Measurements from ENCODE around the gene MCRIP1. TPM values are rescaled to one million over a fixed set of nuclear protein-coding genes. Genes with fewer than 3 reads are reported as not detected.
A peak's percentile ranks its signal among the peaks of the same experiment; 100 is the strongest.

MCRIP1 gene
- total and polyA plus RNA-seq, 9 of the 15 experiments (the other 6 are each of a cell fraction or from before 2014, with no cell fraction given), result 0.39 to 35.8 (median 9.7) TPM

- POLR2A ChIA-PET, result interaction anchor here (1.0 to 8.0 kb wide), 6 partner anchors 8 to 20 kb away, joined by 3 to 85 read pairs (median 21); partner anchors contain the start of genes MCRIP1 and P4HB
- DNase-seq (ENCODE audit: extremely low read depth in 1 of 4, low spot score in 3 of 4), result no peak
- H4K20me1 ChIP-seq (replicated peaks; ENCODE audit: control insufficient read depth, insufficient read depth, low read length), result peaks cover 13% of the 10 kb centered on the region
- H3K27me3 ChIP-seq (ENCODE audit: control insufficient read depth in 2 of 2, insufficient read depth in 2 of 2, low read length in 2 of 2), result no peaks in the 10 kb centered on the region
- ATAC-seq, result no peak
- no peak overlapping the region for H3K4me2 ChIP-seq (ENCODE audit: insufficient read depth, low read length)
- H3K9ac ChIP-seq (ENCODE audit: insufficient read depth in 1 of 2, low read depth in 2 of 2, low read length in 2 of 2), result peak overlapping the region in 1 of 2 experiments; percentile 74; a peak in 2 of 4 replicates
- in situ Hi-C loops (cut with MboI), result no loop called here
- no peak overlapping the region for H3K4me3 ChIP-seq
- CTCF ChIA-PET (ENCODE audit: low intra/inter-chr PET ratio), result no interaction called here
- no peak overlapping the region for H3K27ac ChIP-seq (ENCODE audit: extremely low read depth, low read depth, low read length)
- H3K79me2 ChIP-seq (ENCODE audit: control insufficient read depth, insufficient read depth, low read length), result no peaks in the 10 kb centered on the region
- peaks cover 4 to 50% of the 10 kb centered on the region in 2 experiments; a peak in 4 of 5 replicates for H3K4me1 ChIP-seq (replicated peaks in 1 of 2; ENCODE audit: control insufficient read depth in 2 of 2, insufficient read depth in 2 of 2, low read length in 2 of 2)
- peaks cover 35% of the 10 kb centered on the region; the same call in 2 of the 3 replicates for H3K36me3 ChIP-seq (ENCODE audit: control insufficient read depth, insufficient read depth, low read length)
- 80% methylated on average over 40 of the region's 40 CpGs for WGBS (ENCODE audit: insufficient coverage, low coverage, missing lambda C conversion rate)
- no peak for FAIRE-seq
- H3K9me1 ChIP-seq (ENCODE audit: control insufficient read depth, insufficient read depth, low read length), result no peaks in the 10 kb centered on the region
- H2AFZ ChIP-seq (ENCODE audit: low read depth, low read length), result no peak overlapping the region
- BruUV-seq (replicated peaks), result no TSS peak
- intact Hi-C loops (cut with micrococcal nuclease), result no loop called here
- H3K9me3 ChIP-seq (replicated peaks; ENCODE audit: control insufficient read depth, insufficient read depth, low read depth, low read length), result no peaks in the 10 kb centered on the region
- TF ChIP-seq ZZZ3 (IDR thresholded peaks at IDR 0.05) (no peak), ZEB2 (IDR thresholded peaks at IDR 0.05) (no peak), RBFOX2 (IDR thresholded peaks at IDR 0.05; ENCODE audit: low read depth, low read length) (peak; percentile 50; the same call in 1 of the 2 replicates), TGIF2 (CRISPR knock-in tag; IDR thresholded peaks at IDR 0.05) (0 out of 2 replicates have a peak, but pooled peaks have one; percentile 14), TFAP4 (CRISPR knock-in tag; IDR thresholded peaks at IDR 0.05; ENCODE audit: borderline replicate concordance) (0 out of 2 replicates have a peak, but pooled peaks have one; percentile 22), CBFB (CRISPR knock-in tag; IDR thresholded peaks at IDR 0.05) (0 out of 2 replicates have a peak, but pooled peaks have one; percentile 32)
These were observed 8.0 kb upstream of the MCRIP1 start for GRCh38 chr17:81840826-81841778.

Data from K562 (cell line).